Vagina (tissue), 2 donors: ENCODE data around the gene MICALL2. TPM values are rescaled to one million over a fixed set of nuclear protein-coding genes. Genes with fewer than 3 reads are reported as not detected.
"Not testable (repeated sequence)": the region's sequence is repeated elsewhere in the genome, so short reads cannot be mapped to it uniquely, and the experiment has no call there.

Experiments used
- DNase-seq, 2 donors: peaks; one replicate each; pipeline ENCODE4 v3.0.0-alpha.2; 2017; ENCODE audit errors: extremely low spot score in 2 of 2
- H3K27ac ChIP-seq: fragments of 200-600 bp; sonication (generic); one replicate; pipeline ENCODE4 v1.5.1; 2019
- H3K27me3 ChIP-seq: fragments of 200-600 bp; sonication (generic); one replicate; pipeline ENCODE4 v1.5.1; 2019
- H3K36me3 ChIP-seq, 2 donors: fragments of 200-600 bp; sonication (generic); one replicate each; pipeline ENCODE4 v1.5.1; 2017 to 2019
- H3K4me1 ChIP-seq: fragments of 200-600 bp; sonication (generic); one replicate; pipeline ENCODE4 v1.5.1; 2019
- H3K4me3 ChIP-seq, 2 donors: fragments of 200-600 bp; sonication (generic); 1 replicate in 1 of 2; 2 replicates in 1 of 2; pipeline ENCODE4 v1.5.1; 2016 to 2019
- H3K9me3 ChIP-seq: fragments of 200-600 bp; sonication (generic); one replicate; pipeline ENCODE4 v1.5.1; 2019
- POLR2A ChIP-seq, 2 donors: fragments of 450-650 bp; IDR thresholded peaks; one replicate each; pipeline ENCODE4 v1.6.1; 2017; ENCODE audit warnings: antibody characterized with exemption in 2 of 2, mild to moderate bottlenecking in 2 of 2, moderate library complexity in 2 of 2
- POLR2AphosphoS5 ChIP-seq, 2 donors: sonication (generic); formaldehyde crosslinking; IDR thresholded peaks; one replicate each; pipeline ENCODE4 v1.9.0; 2017; ENCODE audit warnings: antibody characterized with exemption in 2 of 2, mild to moderate bottlenecking in 2 of 2, low read depth in 1 of 2; ENCODE audit not compliant: insufficient read depth in 1 of 2
- intact Hi-C: fragments of 100-400 bp; cut with DNase I; formaldehyde crosslinking; loops from one replicate; pipeline ENCODE4 v1.15.1; 2023
- total RNA-seq: library from RNA; depleted of rRNA; stranded (reverse); fragments of >200 nt; gene quantifications from one replicate; pipeline ENCODE4 v1.2.3, GENCODE V29; 2016
- TF ChIP-seq, protein P1 (sequence below), 3 experiments: fragments of 450-650 bp in 2 of 3; fragments of 200-600 bp in 1 of 3; sonication (generic) in 1 of 3; IDR thresholded peaks; one replicate each; pipeline ENCODE4 v1.5.1; 2017 to 2019; ENCODE audit warnings: antibody characterized with exemption in 3 of 3, mild to moderate bottlenecking in 2 of 3, moderate library complexity in 2 of 3

The MICALL2 gene
- total RNA-seq, 1 donor from 2014 or later, result 15.7 TPM

DNA sequence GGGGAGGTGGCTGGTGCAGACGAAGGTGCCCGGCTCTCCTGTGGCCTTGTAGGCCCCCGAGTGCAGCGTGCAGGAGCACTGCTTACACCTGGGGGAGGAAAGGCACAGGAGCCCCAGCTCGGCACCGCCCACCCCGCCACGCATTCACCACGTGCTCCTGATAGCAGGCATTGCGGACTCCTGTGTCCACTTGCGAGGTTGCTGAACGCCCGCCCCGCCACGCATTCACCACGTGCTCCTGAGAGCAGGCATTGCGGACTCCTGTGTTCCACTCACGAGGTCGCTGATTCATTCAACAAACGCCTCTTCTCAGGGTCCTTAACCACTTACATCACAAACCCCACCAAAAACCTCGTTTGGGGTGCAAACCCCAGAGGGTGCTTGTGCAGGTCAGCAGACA, 13.9 kb downstream of the MICALL2 start:
- Histone ChIP-seq H3K36me3 (no peaks in the 10 kb centered on the region), H3K27me3 (no peaks in the 10 kb centered on the region), H3K4me1 (peaks cover 34% of the 10 kb centered on the region), H3K4me3 (no peak overlapping the region), H3K9me3 (no peaks in the 10 kb centered on the region), H3K27ac (no peak overlapping the region)
- TF ChIP-seq POLR2A (IDR thresholded peaks at IDR 0.05) (no peak), POLR2AphosphoS5 (IDR thresholded peaks at IDR 0.05; ENCODE audit: insufficient read depth in 1 of 2, low read depth in 1 of 2) (no peak)
- TF ChIP-seq, protein P1, sequence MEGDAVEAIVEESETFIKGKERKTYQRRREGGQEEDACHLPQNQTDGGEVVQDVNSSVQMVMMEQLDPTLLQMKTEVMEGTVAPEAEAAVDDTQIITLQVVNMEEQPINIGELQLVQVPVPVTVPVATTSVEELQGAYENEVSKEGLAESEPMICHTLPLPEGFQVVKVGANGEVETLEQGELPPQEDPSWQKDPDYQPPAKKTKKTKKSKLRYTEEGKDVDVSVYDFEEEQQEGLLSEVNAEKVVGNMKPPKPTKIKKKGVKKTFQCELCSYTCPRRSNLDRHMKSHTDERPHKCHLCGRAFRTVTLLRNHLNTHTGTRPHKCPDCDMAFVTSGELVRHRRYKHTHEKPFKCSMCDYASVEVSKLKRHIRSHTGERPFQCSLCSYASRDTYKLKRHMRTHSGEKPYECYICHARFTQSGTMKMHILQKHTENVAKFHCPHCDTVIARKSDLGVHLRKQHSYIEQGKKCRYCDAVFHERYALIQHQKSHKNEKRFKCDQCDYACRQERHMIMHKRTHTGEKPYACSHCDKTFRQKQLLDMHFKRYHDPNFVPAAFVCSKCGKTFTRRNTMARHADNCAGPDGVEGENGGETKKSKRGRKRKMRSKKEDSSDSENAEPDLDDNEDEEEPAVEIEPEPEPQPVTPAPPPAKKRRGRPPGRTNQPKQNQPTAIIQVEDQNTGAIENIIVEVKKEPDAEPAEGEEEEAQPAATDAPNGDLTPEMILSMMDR (IDR thresholded peaks at IDR 0.05), result no peak
- no peak for DNase-seq
- intact Hi-C loops, result no loop called here

DNA sequence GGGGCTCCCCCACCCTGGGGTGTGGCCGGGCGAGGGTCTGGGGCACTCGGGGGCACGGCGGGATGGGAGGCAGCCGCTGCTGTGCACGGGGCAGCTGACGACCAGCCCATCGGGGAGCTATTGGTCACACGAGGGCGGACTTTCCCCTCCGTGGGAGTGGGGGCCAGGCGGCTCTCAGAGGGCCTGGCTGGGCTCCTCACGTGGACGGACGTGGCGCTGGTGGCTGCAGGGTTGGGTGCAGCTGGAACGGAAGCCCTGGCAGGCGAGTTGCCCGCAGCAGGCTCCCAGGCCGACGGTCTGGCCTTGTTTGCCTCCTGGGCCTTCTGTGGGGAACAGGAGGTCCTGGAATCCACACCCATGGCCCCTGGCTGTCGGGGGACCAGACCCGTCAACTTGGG, 14.3 kb downstream of the MICALL2 start:
- H3K4me3 ChIP-seq, result no peak overlapping the region
- peaks cover 30% of the 10 kb centered on the region for H3K4me1 ChIP-seq
- no peak overlapping the region for H3K27ac ChIP-seq
- no peak for DNase-seq
- no peak for TF ChIP-seq POLR2A (IDR thresholded peaks at IDR 0.05)
- TF ChIP-seq POLR2AphosphoS5 (IDR thresholded peaks at IDR 0.05; ENCODE audit: insufficient read depth in 1 of 2, low read depth in 1 of 2), result no peak
- TF ChIP-seq, protein P1 (IDR thresholded peaks at IDR 0.05), result no peak
- H3K27me3 ChIP-seq, result no peaks in the 10 kb centered on the region
- no peaks in the 10 kb centered on the region for H3K36me3 ChIP-seq
- intact Hi-C loops, result no loop called here
- H3K9me3 ChIP-seq, result no peaks in the 10 kb centered on the region

DNA sequence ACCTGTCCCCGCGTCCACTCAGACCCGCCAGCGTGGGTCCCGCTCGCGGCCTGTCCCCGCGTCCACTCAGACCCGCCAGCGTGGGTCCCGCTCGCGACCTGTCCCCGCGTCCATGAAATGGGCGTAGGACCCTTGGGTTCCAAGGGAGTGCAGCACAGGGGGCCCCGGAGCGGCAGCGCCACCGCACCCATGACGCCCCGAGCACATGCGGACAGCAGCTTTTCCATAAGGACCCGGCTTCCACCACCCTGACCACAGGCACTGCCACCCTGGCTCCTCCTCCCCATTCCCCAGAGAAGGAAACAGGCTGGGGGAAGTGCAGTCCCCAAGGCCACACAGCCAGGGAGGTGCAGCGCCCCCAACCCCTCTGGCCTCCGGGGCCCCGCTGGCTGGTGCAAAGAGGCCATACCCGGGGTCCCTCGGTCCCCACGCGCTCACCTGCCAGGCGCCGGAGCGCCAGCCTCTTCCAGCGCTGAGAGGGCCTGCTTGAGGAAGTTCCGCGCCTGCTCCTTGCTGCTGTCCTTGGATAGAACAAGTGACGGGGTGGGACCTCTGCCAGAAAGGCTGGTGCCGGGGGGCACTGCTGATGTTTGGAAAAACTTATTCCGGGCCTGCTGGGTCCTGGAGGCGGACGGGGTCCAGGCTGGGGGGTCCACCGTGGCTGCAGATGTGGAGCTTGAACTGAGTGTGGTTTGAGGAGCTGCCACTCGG, 14.9 kb downstream of the MICALL2 start:
- intact Hi-C loops, result no loop called here
- no peak overlapping the region for H3K27ac ChIP-seq
- no peaks in the 10 kb centered on the region for H3K9me3 ChIP-seq
- no peak for DNase-seq
- H3K36me3 ChIP-seq, result no peaks in the 10 kb centered on the region
- TF ChIP-seq POLR2AphosphoS5 (IDR thresholded peaks at IDR 0.05; ENCODE audit: insufficient read depth in 1 of 2, low read depth in 1 of 2), result no peak
- TF ChIP-seq, protein P1 (IDR thresholded peaks at IDR 0.05), result no peak
- no peak for TF ChIP-seq POLR2A (IDR thresholded peaks at IDR 0.05)
- H3K4me1 ChIP-seq, result peaks cover 26% of the 10 kb centered on the region
- H3K27me3 ChIP-seq, result no peaks in the 10 kb centered on the region
- no peak overlapping the region for H3K4me3 ChIP-seq

DNA sequence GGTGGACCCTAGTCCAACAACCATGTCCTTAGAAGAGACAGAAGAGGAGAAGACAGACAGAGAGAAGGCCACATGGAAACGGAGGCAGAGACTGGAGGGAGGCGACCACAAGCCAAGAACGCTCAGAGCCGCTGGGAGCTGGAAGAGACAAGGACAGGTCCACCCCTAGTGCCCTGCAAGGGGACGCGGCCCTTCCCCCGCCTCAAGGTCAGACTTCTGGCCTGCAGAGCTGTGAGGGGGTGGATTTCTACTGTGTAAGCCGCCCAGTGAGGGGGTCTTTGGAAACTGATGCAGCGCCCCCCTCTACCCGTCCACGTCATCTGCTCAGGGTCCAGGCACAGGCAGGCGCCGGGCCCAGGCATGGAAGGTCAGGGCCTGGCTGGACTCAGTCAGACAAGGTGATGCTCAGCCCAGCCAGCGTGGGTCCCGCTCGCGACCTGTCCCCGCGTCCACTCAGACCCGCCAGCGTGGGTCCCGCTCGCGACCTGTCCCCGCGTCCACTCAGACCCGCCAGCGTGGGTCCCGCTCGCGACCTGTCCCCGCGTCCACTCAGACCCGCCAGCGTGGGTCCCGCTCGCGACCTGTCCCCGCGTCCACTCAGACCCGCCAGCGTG, 15.6 kb downstream of the MICALL2 start:
- intact Hi-C loops, DNase-seq, H3K4me3 ChIP-seq, H3K27ac ChIP-seq, H3K27me3 ChIP-seq, H3K36me3 ChIP-seq, H3K9me3 ChIP-seq: not testable (repeated sequence)
- H3K4me1 ChIP-seq, result peaks cover 23% of the 10 kb centered on the region

DNA sequence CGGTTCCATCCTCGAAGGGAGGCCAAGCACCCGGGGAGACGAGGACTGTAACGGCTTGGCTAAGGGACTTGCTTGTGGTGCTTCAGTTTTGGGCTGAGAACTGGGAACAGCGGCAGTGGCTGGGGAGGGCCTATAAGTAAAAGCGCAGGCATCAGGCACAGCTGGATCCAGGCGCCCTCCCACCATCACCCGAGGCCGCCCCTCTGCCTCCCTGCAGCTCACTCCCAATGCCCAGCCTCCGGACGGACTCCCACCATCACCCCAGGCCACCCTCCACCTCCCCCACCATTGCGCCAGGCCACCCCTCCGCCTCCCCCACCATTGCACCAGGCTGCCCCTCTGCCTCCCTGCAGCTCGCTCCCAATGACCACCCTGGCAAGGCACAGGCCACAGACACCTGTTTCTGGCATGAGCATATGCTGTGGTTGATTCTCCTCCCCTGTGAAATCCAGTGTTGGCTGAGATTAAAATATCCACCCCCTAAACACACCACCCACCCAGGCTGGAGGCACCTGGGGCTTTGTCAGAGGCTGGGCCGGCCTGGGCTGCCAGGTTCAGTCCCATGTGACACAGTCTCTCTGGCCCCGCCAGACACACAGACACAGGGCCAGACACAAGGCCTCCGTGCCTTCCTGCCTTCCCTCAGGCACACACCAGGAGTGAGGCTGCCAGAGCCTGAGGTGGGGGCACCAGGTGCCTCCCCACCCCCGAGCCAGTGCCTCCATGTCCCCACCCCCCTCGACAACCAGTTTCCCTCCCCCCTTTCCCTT, 16.7 kb downstream of the MICALL2 start:
- H3K9me3 ChIP-seq, result no peaks in the 10 kb centered on the region
- no peak overlapping the region for H3K4me3 ChIP-seq
- no peak overlapping the region for H3K27ac ChIP-seq
- no peak for TF ChIP-seq POLR2AphosphoS5 (IDR thresholded peaks at IDR 0.05; ENCODE audit: insufficient read depth in 1 of 2, low read depth in 1 of 2)
- TF ChIP-seq POLR2A (IDR thresholded peaks at IDR 0.05), result no peak
- TF ChIP-seq, protein P1 (IDR thresholded peaks at IDR 0.05), result no peak
- peaks cover 0 to 7% of the 10 kb centered on the region in 2 donors for H3K36me3 ChIP-seq
- intact Hi-C loops, result no loop called here
- H3K4me1 ChIP-seq, result peaks cover 12% of the 10 kb centered on the region
- H3K27me3 ChIP-seq, result no peaks in the 10 kb centered on the region
- no peak for DNase-seq
